ENCODE results near the gene UNC119B.

Gene UNC119B

GRCh38 chr12:120738252-120739030 lies 28.2 kb downstream of the UNC119B start:
- DNase-seq (ENCODE audit: extremely low read depth in 1 of 2, low read depth in 1 of 2), result no peak

- DNase-seq (ENCODE audit: extremely low read depth in 1 of 2, low read depth in 1 of 2), result no peak
Measured at GRCh38 chr12:120739031-120739762, 28.9 kb downstream of the UNC119B start.

- no peak for DNase-seq (ENCODE audit: extremely low read depth in 1 of 2, low read depth in 1 of 2)
Measured at GRCh38 chr12:120739821-120740613, 29.8 kb downstream of the UNC119B start.

- DNase-seq (ENCODE audit: extremely low read depth in 1 of 2, low read depth in 1 of 2), result no peak
Measured at GRCh38 chr12:120740871-120741270, 30.6 kb downstream of the UNC119B start.

- no peak for DNase-seq (ENCODE audit: extremely low read depth in 1 of 2, low read depth in 1 of 2)
Measured at GRCh38 chr12:120741476-120742421, 31.5 kb downstream of the UNC119B start.

GRCh38 chr12:120744922-120745493 lies 34.8 kb downstream of the UNC119B start:
- DNase-seq (ENCODE audit: extremely low read depth in 1 of 2, low read depth in 1 of 2), result no peak

- DNase-seq (ENCODE audit: extremely low read depth in 1 of 2, low read depth in 1 of 2), result no peak
Measured at GRCh38 chr12:120748242-120748641, 38.0 kb downstream of the UNC119B start.

- no peak for DNase-seq (ENCODE audit: extremely low read depth in 1 of 2, low read depth in 1 of 2)
Measured at GRCh38 chr12:120749256-120749655, 39.0 kb downstream of the UNC119B start.

GRCh38 chr12:120750806-120751205 lies 40.5 kb downstream of the UNC119B start:
- no peak for DNase-seq (ENCODE audit: extremely low read depth in 1 of 2, low read depth in 1 of 2)

- DNase-seq (ENCODE audit: extremely low read depth in 1 of 2, low read depth in 1 of 2), result no peak
Measured at GRCh38 chr12:120751389-120751788, 41.1 kb downstream of the UNC119B start.

GRCh38 chr12:120754792-120755191 lies 44.5 kb downstream of the UNC119B start:
- DNase-seq (ENCODE audit: extremely low read depth in 1 of 2, low read depth in 1 of 2), result no peak

- DNase-seq (ENCODE audit: extremely low read depth in 1 of 2, low read depth in 1 of 2), result no peak
Measured at GRCh38 chr12:120755269-120755668, 45.0 kb downstream of the UNC119B start.

GRCh38 chr12:120757226-120757742 lies 47.0 kb downstream of the UNC119B start:
- no peak for DNase-seq (ENCODE audit: extremely low read depth in 1 of 2, low read depth in 1 of 2)

- no peak for DNase-seq (ENCODE audit: extremely low read depth in 1 of 2, low read depth in 1 of 2)
Measured at GRCh38 chr12:120757949-120758348, 47.7 kb downstream of the UNC119B start.

- no peak for DNase-seq (ENCODE audit: extremely low read depth in 1 of 2, low read depth in 1 of 2)
Measured at GRCh38 chr12:120758798-120759590, 48.7 kb downstream of the UNC119B start.

GRCh38 chr12:120759591-120760348 lies 49.5 kb downstream of the UNC119B start:
- no peak for DNase-seq (ENCODE audit: extremely low read depth in 1 of 2, low read depth in 1 of 2)

GRCh38 chr12:120760349-120761254 lies 50.3 kb downstream of the UNC119B start:
- DNase-seq (ENCODE audit: extremely low read depth in 1 of 2, low read depth in 1 of 2), result no peak

Measured in stimulated activated CD8-positive, alpha-beta memory T cell treated with anti-CD3 and anti-CD28 coated beads, Interleukin-7, amount 100 ng/mL, for 48 hours (primary cell).